Immature natural killer cell (primary cell): Measurements from ENCODE around the gene CERS4. TPM values are rescaled to one million over a fixed set of nuclear protein-coding genes. Genes with fewer than 3 reads are reported as not detected.
A peak's percentile ranks its signal among the peaks of the same experiment; 100 is the strongest.
"Not testable (repeated sequence)": the region's sequence is repeated elsewhere in the genome, so short reads cannot be mapped to it uniquely, and the experiment has no call there.

Experiments
- DNase-seq, 3 donors: peaks; one replicate each; pipeline ENCODE4 v3.0.0; 2022; ENCODE audit warnings: mixed read lengths in 1 of 3
- H3K27ac Mint-ChIP-seq, 6 donors: one replicate each; pipeline ENCODE4 v1.8.0; 2020; ENCODE audit warnings: mixed read lengths in 6 of 6, mild to moderate bottlenecking in 5 of 6, inconsistent platforms in 4 of 6, moderate library complexity in 3 of 6
- H3K27me3 Mint-ChIP-seq, 3 donors: one replicate each; pipeline ENCODE4 v1.8.0; 2020 to 2021; ENCODE audit warnings: low read depth in 3 of 3, mild to moderate bottlenecking in 3 of 3, mixed read lengths in 3 of 3, moderate library complexity in 3 of 3, inconsistent platforms in 1 of 3
- H3K36me3 Mint-ChIP-seq, 3 donors: one replicate each; pipeline ENCODE4 v1.8.0; 2020; ENCODE audit warnings: mixed read lengths in 3 of 3, inconsistent platforms in 2 of 3, mild to moderate bottlenecking in 2 of 3
- H3K4me1 Mint-ChIP-seq, 2 donors: one replicate each; pipeline ENCODE4 v1.8.0; 2020; ENCODE audit warnings: inconsistent platforms in 2 of 2, mild to moderate bottlenecking in 2 of 2, mixed read lengths in 2 of 2, moderate library complexity in 1 of 2
- H3K4me3 Mint-ChIP-seq, 5 donors: one replicate each; pipeline ENCODE4 v1.8.0; 2020; ENCODE audit warnings: mild to moderate bottlenecking in 5 of 5, mixed read lengths in 5 of 5, inconsistent platforms in 3 of 5, moderate library complexity in 3 of 5
- H3K9me3 Mint-ChIP-seq, 6 donors: one replicate each; pipeline ENCODE4 v1.8.0; 2020; ENCODE audit warnings: mild to moderate bottlenecking in 6 of 6, mixed read lengths in 6 of 6, inconsistent platforms in 4 of 6, moderate library complexity in 3 of 6
- polyA plus RNA-seq, 3 donors: library from polyadenylated mRNA; unstranded; fragments of 300-500 nt; fragmentation: Illumina TruSeq; gene quantifications; one replicate each; pipeline ENCODE4 v1.2.3, GENCODE V29; 2021

Gene CERS4
- polyA plus RNA-seq, 3 donors from 2014 or later: 38.0 to 61.1 (median 48.1) TPM

DNA sequence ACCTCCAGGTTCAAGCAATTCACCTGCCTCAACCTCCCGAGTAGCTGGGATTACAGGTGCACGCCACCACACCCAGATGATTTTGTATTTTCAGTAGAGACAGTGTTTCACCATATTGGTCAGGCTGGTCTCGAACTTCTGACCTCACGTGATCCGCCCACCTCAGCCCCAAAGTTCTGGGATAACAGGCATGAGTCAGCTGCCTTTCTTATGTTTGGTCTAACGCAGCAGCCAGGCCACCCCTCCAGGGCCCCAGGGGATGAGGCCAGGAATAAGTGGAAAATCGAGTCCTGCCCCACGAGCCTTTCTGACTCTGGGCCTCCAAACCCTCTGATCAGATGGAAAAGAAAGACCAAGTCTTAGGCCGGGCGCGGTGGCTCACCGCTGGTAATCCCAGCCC lies 44.5 kb downstream of the CERS4 start:
- H3K36me3 Mint-ChIP-seq: peaks cover 8 to 20% (median 9%) of the 10 kb centered on the region in 3 donors
- peaks cover 6% of the 10 kb centered on the region in 2 donors for H3K4me1 Mint-ChIP-seq
- H3K27me3 Mint-ChIP-seq: no peaks in the 10 kb centered on the region
- no peak overlapping the region for H3K4me3 Mint-ChIP-seq
- H3K9me3 Mint-ChIP-seq: no peaks in the 10 kb centered on the region
- H3K27ac Mint-ChIP-seq: no peak overlapping the region
- DNase-seq: no peak

DNA sequence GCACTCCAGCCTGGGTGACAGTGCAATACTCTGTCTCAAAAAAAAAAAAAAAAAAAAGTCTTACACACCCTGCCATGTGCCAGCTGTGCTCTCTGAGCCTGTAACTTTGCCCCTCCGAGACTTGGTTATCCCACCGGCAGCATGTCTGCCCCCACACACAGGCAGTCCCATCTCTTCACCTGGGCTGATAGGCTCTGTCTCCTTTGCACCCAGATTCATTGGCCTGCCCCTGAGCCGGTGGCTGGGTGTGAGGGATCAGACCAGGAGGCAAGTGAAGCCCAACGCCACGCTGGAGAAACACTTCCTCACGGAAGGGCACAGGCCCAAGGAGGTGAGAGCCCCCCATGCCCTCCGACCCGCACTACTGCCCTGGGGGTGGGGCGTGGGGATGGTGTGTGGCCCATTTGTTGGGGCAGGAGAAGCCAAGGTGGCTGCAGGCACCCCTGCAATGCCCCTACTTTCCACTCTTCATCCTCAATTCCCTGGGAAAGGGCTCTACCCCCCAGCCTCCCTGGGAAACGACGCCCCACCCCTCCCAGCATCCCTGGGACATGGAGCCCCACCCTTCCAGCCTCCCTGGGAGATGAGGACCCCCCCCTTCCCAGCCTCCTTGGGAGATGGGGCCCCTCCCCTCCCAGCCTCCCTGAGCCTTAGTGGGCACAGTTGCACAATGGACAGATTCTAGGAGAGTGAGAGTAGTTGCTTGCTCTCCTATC lies 45.3 kb downstream of the CERS4 start:
- Mint-ChIP-seq H3K4me3 (no peak overlapping the region), H3K4me1 (peaks cover 6% of the 10 kb centered on the region in 2 donors), H3K9me3 (no peaks in the 10 kb centered on the region), H3K27me3 (peaks cover 0 to 2% (median 1%) of the 10 kb centered on the region in 3 donors), H3K27ac (no peak overlapping the region), H3K36me3 (peaks cover 9 to 16% (median 11%) of the 10 kb centered on the region in 3 donors)
- DNase-seq: no peak

DNA sequence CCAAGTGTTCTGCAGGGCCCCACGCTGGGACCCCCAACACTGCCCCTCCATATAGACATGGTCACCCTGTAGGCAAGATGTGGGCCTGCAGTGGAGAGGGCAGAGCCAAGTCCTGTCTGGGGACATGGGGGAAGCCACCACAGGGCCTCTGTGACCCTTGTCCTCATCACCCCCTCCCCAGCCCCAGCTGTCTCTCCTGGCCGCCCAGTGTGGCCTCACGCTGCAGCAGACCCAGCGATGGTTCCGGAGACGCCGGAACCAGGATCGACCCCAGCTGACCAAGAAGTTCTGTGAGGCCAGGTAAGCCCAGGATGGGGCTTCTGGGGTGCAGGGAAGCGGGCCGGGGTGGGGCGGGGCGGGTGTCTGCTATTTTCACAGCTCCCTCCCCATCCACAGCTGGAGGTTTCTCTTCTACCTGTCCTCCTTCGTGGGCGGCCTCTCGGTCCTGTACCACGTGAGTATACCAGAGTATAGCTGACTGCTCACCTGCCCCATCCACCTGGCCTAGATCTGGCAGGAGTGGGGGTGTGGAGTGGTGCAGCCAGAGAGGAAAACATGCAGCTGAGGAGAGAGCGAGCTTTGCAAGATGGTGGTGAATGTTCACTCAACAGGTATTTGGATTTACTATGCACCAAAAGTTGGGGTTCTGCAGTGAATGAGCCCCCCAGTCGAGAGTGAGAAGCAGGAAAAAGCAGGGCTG lies 46.4 kb downstream of the CERS4 start:
- H3K4me3 Mint-ChIP-seq: no peak overlapping the region
- H3K27me3 Mint-ChIP-seq: peaks cover 0 to 2% (median 1%) of the 10 kb centered on the region in 3 donors
- no peaks in the 10 kb centered on the region for H3K9me3 Mint-ChIP-seq
- no peak overlapping the region for H3K27ac Mint-ChIP-seq
- peaks cover 9 to 20% (median 14%) of the 10 kb centered on the region in 3 donors for H3K36me3 Mint-ChIP-seq
- DNase-seq: no peak
- peaks cover 6 to 8% of the 10 kb centered on the region in 2 donors for H3K4me1 Mint-ChIP-seq

DNA sequence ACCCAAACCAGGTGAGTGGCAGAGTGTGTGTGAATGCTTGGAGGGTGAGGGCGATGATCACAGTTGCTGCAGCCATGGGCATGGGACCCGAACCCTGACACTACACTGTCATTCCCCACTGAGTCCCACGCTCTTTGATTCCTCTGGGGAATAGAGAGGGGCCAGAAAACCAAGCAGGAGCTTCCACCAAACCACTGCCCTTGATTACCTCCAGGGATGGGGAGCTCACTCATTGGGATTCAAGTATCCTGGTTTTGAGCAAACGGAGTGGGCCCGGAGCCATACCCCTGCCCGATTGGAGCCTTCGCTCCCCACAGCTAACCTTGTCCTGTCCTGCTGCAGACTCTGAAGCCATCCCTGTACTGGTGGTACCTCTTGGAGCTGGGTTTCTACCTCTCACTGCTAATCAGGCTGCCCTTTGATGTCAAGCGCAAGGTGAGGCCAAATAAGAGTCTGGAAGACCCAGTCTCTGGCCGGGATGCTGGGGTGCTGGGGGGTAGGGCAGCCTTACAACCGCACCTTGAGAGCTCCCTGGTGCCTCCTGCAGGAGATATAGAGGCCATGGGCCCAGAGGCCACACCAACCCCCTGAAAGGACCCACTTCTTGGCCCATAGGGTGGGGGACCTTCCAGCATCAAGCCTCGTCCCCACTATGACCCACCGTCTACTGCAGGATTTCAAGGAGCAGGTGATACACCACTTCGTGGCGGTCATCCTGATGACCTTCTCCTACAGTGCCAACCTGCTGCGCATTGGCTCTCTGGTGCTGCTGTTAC lies 47.3 kb downstream of the CERS4 start:
- DNase-seq: no peak
- H3K4me3 Mint-ChIP-seq: no peak overlapping the region
- peaks cover 6 to 11% of the 10 kb centered on the region in 2 donors for H3K4me1 Mint-ChIP-seq
- peaks cover 0 to 2% (median 1%) of the 10 kb centered on the region in 3 donors for H3K27me3 Mint-ChIP-seq
- no peaks in the 10 kb centered on the region for H3K9me3 Mint-ChIP-seq
- H3K36me3 Mint-ChIP-seq: peaks cover 9 to 20% (median 14%) of the 10 kb centered on the region in 3 donors
- no peak overlapping the region for H3K27ac Mint-ChIP-seq

DNA sequence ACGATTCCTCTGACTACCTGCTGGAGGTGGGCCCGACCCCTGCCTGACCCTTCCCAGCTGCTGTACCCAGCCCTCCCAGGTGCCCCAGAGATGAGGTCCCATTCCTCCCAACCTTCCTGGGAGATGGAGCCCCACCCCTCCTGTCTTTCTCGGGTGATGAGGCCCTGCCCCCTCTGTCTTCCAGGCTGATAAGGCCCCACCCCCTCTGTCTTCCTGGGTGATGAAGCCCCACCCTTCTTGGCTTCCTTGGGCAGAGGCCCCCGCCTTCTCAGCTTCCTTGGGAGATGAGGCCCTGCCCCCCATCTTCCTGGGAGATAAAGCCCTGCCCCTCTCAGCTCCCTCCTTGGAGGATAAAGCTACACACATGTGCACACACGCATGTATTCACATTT lies 47.9 kb downstream of the CERS4 start:
- Mint-ChIP-seq H3K4me1 (peaks cover 6 to 11% of the 10 kb centered on the region in 2 donors), H3K27me3 (peaks cover 0 to 2% (median 1%) of the 10 kb centered on the region in 3 donors), H3K27ac (no peak overlapping the region), H3K9me3 (no peaks in the 10 kb centered on the region), H3K4me3 (no peak overlapping the region), H3K36me3 (peaks cover 9 to 20% (median 14%) of the 10 kb centered on the region in 3 donors)
- no peak for DNase-seq

DNA sequence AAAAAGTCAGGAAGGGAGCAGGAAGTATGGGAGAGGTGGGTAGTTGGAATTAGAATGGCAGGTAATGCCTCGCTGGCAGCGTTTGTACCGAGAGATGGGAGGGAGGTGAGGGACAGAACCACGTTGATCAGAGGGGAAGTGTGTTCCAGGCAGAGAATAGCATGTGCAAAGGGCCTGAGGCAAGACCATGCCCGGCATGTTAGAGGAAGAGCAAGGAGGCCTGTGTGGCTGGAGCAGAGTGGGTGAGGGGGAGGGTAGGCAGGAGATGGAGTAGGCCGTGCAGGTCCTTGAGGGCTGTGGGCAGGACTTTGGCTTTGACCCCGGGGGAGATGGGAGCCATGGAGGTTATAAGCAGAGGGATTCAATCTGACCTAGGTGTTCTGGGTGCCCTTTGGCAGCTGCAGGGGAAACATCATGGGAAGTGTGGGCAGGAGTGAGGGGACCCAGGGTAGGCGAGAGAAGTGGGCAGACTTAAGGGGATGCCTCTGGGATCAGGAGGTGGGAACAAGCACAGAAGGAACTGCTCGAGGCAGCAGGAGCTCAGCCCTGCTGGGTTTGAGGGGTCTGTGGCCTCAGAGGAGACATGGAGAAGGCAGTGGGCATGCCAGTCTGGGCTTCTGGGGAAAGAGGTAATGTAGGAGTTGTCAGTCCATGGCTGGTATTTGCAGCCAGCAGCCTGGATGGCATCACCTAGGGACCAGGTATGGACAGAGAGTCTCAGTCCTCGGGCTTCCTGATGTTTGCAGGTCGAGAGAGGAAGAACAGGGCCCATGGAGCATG lies 50.2 kb downstream of the CERS4 start:
- no peaks in the 10 kb centered on the region for H3K9me3 Mint-ChIP-seq
- H3K27me3 Mint-ChIP-seq: peaks cover 0 to 2% (median 1%) of the 10 kb centered on the region in 3 donors
- H3K4me3 Mint-ChIP-seq: no peak overlapping the region
- H3K4me1 Mint-ChIP-seq: peaks cover 10 to 16% of the 10 kb centered on the region in 2 donors
- peaks cover 5 to 17% (median 14%) of the 10 kb centered on the region in 3 donors for H3K36me3 Mint-ChIP-seq
- H3K27ac Mint-ChIP-seq: peak overlapping the region in 3 of 6 donors; percentile 7 to 70 (median 51)
- DNase-seq: no peak

DNA sequence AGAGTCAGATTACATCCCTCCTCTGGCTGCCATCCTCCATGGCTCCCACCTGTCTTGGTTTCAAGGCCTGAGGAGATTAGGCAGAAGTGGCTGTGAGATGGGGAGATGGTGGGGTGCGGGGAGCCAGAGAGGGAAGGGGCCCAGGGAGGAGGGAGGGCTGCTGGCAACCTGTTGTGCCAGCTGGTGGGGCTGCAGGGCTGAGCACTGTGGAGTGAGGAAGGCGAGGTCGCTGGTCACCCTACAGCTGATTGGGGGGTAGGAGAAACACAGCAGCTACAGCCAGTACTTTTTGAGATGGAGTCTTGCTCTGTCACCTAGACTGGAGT lies 50.7 kb downstream of the CERS4 start:
- peaks cover 5 to 17% (median 14%) of the 10 kb centered on the region in 3 donors for H3K36me3 Mint-ChIP-seq
- peak overlapping the region in 2 of 6 donors; percentile 51 to 70 for H3K27ac Mint-ChIP-seq
- DNase-seq: no peak
- H3K27me3 Mint-ChIP-seq: peaks cover 0 to 2% (median 1%) of the 10 kb centered on the region in 3 donors
- no peak overlapping the region for H3K4me3 Mint-ChIP-seq
- peaks cover 10 to 16% of the 10 kb centered on the region in 2 donors for H3K4me1 Mint-ChIP-seq
- no peaks in the 10 kb centered on the region for H3K9me3 Mint-ChIP-seq

DNA sequence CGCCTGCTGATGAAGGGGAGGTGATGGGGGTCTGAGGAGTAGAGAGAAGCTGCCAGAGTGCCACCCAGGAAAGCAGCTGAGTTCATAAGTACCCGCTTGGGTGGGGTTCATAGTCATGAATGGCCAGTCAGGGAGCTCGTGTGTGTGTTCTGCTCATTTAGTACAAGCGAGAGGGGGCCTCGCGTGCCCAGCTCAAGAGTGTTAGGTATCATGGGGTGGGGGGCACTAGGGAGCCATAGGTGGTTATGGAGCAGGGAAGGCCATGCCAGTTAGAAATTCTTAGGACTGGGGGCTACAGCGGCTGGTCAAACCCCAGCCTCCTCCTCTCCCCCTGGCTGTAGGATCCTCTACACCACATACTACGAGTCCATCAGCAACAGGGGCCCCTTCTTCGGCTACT lies 52.2 kb downstream of the CERS4 start:
- no peak overlapping the region for H3K27ac Mint-ChIP-seq
- no peak for DNase-seq

DNA sequence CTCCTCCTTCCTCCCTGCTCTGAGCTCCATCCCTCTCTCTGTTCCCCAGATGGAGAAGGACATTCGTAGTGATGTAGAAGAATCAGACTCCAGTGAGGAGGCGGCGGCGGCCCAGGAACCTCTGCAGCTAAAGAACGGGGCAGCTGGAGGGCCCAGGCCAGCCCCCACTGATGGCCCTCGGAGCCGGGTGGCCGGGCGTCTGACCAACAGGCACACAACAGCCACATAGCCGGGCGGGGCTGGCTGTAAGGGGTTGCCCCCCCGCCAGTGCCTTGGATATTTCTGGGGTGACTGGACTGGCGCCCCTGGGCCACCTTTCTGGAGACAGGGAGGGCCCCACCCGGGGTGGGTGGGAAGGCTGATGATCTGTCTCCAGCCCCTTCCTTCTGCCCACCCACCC lies 52.7 kb downstream of the CERS4 start:
- Mint-ChIP-seq H3K4me3 (no peak overlapping the region), H3K36me3 (peaks cover 5 to 11% (median 11%) of the 10 kb centered on the region in 3 donors), H3K4me1 (peaks cover 10 to 16% of the 10 kb centered on the region in 2 donors)

More for the DNA sequence above, 52.2 kb downstream of the CERS4 start:
- H3K4me3 Mint-ChIP-seq: no peak overlapping the region
- H3K36me3 Mint-ChIP-seq: peaks cover 5 to 11% (median 11%) of the 10 kb centered on the region in 3 donors
- H3K27me3 Mint-ChIP-seq: peaks cover 0 to 4% (median 2%) of the 10 kb centered on the region in 3 donors
- H3K9me3 Mint-ChIP-seq: no peaks in the 10 kb centered on the region
- peaks cover 10 to 16% of the 10 kb centered on the region in 2 donors for H3K4me1 Mint-ChIP-seq

DNA sequence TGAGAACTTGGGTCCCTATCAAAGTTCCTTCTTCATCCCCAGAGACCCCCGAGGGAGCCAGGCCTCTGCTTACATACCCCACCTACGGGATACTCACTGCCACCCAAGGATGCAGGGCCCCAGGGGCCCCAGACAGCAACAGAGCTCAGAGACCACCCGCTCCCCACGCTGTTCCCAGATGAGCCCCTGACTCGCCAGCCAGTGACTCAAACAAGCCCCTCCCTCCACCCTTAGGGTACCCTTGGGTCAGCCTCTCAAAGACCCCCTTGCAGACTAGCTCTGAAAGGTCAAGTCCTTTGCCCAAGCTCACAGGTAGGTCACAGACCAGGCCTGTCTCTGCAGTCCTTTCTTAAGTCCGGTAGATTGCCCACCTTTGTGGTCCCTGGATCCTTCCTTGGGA lies 53.3 kb downstream of the CERS4 start:
- peaks cover 5 to 11% (median 11%) of the 10 kb centered on the region in 3 donors for H3K36me3 Mint-ChIP-seq
- H3K27me3 Mint-ChIP-seq: peaks cover 0 to 6% (median 2%) of the 10 kb centered on the region in 3 donors
- H3K4me3 Mint-ChIP-seq: no peak overlapping the region
- H3K4me1 Mint-ChIP-seq: peaks cover 10 to 16% of the 10 kb centered on the region in 2 donors
- no peak overlapping the region for H3K27ac Mint-ChIP-seq
- DNase-seq: no peak
- no peaks in the 10 kb centered on the region for H3K9me3 Mint-ChIP-seq

More for the DNA sequence above, 52.7 kb downstream of the CERS4 start:
- no peak for DNase-seq
- Mint-ChIP-seq H3K27me3 (peaks cover 0 to 4% (median 2%) of the 10 kb centered on the region in 3 donors), H3K27ac (no peak overlapping the region), H3K9me3 (no peaks in the 10 kb centered on the region)

DNA sequence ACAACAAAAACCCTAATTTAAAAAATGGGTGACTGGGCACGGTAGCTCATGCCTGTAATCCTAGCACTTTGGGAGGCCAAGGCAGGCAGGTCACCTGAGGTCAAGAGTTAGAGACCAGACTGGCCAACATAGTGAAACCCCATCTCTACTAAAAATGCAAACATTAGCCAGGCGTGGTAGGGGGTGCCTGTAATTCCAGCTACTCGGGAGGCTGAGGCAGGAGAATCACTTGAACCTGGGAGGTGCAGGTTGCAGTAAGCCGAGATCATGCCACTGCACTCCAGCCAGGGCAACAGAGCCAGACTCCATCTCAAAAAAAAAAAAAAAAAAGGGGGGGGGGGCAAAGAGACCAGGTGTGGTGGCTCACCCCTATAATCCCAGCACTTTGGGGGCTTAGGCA lies 55.1 kb downstream of the CERS4 start:
- Mint-ChIP-seq H3K27me3 (peaks cover 0 to 13% (median 4%) of the 10 kb centered on the region in 3 donors), H3K4me1 (peaks cover 21 to 26% of the 10 kb centered on the region in 2 donors)
- H3K27ac Mint-ChIP-seq, H3K4me3 Mint-ChIP-seq, DNase-seq, H3K9me3 Mint-ChIP-seq, H3K36me3 Mint-ChIP-seq: not testable (repeated sequence)

DNA sequence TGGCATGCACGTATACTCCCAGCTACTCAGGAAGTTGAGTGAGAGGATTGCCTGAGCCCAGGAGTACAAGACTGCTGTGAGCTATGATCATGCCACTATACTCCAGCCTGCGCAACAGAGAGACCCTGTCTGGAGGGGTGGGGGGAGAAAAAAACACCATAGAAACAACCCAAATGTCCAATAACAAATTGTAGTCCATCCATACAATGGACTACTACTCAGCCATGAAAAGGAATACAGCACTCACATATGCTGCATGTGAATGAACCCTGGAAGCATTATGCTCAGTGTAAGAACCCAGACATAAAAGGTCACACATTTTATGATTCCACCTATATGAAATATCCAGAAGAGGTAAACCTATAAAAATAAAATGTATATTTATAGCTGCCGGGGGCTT lies 56.7 kb downstream of the CERS4 start:
- H3K27me3 Mint-ChIP-seq: peaks cover 0 to 13% (median 4%) of the 10 kb centered on the region in 3 donors
- no peaks in the 10 kb centered on the region for H3K36me3 Mint-ChIP-seq
- H3K27ac Mint-ChIP-seq: peak overlapping the region in 1 of 6 donors; percentile 41

DNA sequence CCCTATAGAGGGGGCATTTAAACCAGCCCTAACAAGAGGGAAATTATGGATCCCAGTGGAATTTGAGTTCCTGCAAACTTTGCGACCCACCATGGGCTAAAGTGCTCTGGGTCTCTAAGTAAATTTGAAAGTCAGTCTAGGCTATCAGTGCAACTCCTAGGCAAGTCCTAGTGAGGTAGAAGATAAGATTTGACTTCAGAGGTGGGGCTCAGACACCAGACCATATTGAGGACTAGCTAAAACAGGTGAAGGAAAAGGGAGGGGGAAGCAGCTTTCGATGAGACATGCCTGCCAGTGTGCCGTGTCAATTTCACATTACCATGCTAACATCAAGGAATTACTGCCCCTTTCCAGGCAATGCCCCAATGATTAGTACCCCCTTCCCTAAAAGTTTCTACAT lies 60.6 kb downstream of the CERS4 start:
- no peak for DNase-seq
- H3K4me1 Mint-ChIP-seq: peaks cover 16 to 17% of the 10 kb centered on the region in 2 donors
- H3K36me3 Mint-ChIP-seq: no peaks in the 10 kb centered on the region
- peak overlapping the region; percentile 88 to 96 (median 94) for H3K27ac Mint-ChIP-seq
- no peaks in the 10 kb centered on the region for H3K9me3 Mint-ChIP-seq
- H3K4me3 Mint-ChIP-seq: peak overlapping the region; percentile 88 to 95 (median 93)
- peaks cover 0 to 13% (median 4%) of the 10 kb centered on the region in 3 donors for H3K27me3 Mint-ChIP-seq

More for the DNA sequence above, 56.7 kb downstream of the CERS4 start:
- H3K9me3 Mint-ChIP-seq: no peaks in the 10 kb centered on the region
- peaks cover 27 to 30% of the 10 kb centered on the region in 2 donors for H3K4me1 Mint-ChIP-seq
- H3K4me3 Mint-ChIP-seq: no peak overlapping the region
- DNase-seq: no peak
